BE2C (cell line): ENCODE measurements around the gene PRPF6.

Experiments
- DNase-seq: peaks from one replicate; pipeline ENCODE4 v3.0.0-alpha.2; 2020
- H3K27me3 ChIP-seq: fragments of 250-450 bp; sonication (Bioruptor Pico); 2 replicates; pipeline ENCODE4 v1.5.1; 2020; ENCODE audit warnings: mild to moderate bottlenecking
- H3K36me3 ChIP-seq: fragments of 250-450 bp; sonication (Bioruptor Pico); 2 replicates; pipeline ENCODE4 v1.5.1; 2020; ENCODE audit warnings: mild to moderate bottlenecking
- H3K4me1 ChIP-seq: fragments of 250-450 bp; sonication (Bioruptor Pico); 2 replicates; pipeline ENCODE4 v1.5.1; 2020
- H3K4me3 ChIP-seq: 2 replicates; pipeline ENCODE4 v1.5.1; 2011; ENCODE audit warnings: low read depth, low read length
- H3K9me3 ChIP-seq: fragments of 250-450 bp; sonication (Bioruptor Pico); 2 replicates; pipeline ENCODE4 v1.5.1; 2020
- TF ChIP-seq, protein P1 (sequence below): IDR thresholded peaks from 2 replicates; pipeline ENCODE4 v1.5.1; 2012; ENCODE audit warnings: mild to moderate bottlenecking, low read depth, low read length

PRPF6 gene

DNA sequence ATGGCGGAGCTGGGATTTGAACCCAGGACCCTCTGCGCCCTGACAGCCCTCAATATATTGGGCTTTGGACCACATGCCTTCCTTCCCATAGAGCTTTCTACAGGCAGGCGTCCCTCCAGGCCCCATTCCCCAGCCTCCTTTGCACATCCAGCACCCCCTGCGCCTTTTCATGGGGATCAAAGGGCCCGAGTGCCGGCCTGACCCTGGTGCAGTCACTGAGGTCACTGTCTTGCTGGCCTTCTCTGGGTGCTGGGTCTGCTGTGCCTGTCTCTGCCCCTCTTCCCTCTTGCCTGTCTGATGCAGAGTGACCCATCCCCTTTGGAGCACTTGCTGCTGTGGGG, 100.7 kb downstream of the PRPF6 start:
- TF ChIP-seq, protein P1, sequence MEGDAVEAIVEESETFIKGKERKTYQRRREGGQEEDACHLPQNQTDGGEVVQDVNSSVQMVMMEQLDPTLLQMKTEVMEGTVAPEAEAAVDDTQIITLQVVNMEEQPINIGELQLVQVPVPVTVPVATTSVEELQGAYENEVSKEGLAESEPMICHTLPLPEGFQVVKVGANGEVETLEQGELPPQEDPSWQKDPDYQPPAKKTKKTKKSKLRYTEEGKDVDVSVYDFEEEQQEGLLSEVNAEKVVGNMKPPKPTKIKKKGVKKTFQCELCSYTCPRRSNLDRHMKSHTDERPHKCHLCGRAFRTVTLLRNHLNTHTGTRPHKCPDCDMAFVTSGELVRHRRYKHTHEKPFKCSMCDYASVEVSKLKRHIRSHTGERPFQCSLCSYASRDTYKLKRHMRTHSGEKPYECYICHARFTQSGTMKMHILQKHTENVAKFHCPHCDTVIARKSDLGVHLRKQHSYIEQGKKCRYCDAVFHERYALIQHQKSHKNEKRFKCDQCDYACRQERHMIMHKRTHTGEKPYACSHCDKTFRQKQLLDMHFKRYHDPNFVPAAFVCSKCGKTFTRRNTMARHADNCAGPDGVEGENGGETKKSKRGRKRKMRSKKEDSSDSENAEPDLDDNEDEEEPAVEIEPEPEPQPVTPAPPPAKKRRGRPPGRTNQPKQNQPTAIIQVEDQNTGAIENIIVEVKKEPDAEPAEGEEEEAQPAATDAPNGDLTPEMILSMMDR = no peak
- H3K9me3 ChIP-seq = no peaks in the 10 kb centered on the region
- no peaks in the 10 kb centered on the region for H3K27me3 ChIP-seq
- no peaks in the 10 kb centered on the region for H3K36me3 ChIP-seq
- no peak overlapping the region for H3K4me3 ChIP-seq
- DNase-seq = no peak
- peaks cover 9% of the 10 kb centered on the region for H3K4me1 ChIP-seq

DNA sequence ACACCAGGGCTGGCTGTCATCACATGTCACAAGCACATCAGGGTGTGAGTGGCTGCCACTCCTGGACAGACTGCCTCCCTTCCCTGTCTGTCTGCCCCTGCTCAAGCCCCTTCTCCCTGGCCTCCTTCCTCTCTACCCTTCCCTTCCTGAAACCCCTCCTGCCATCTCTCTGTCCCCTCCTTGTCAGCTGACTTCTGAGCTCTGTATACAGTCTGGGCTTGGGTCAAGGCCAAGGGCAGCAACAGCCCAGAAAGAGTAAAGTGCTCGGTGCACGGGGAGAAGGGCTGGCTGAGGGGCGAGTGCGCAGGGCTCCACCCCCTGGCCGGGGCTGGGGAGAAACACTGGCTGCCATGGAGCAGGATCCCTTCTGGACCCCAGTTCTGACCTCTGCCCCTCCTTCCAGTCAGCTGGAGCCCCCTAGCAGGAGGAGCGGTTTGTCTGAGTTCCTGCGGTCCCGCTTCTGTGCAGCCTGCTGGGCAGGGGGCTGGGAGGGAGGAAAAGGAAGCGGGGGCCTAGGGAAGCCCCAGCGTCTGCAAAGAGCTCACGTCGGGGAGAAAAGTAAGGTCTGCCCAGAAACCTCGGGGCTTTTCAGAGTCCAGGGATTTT, 101.3 kb downstream of the PRPF6 start:
- no peak overlapping the region for H3K4me3 ChIP-seq
- TF ChIP-seq, protein P1 = no peak
- no peak for DNase-seq
- H3K4me1 ChIP-seq = peaks cover 9% of the 10 kb centered on the region
- H3K27me3 ChIP-seq = no peaks in the 10 kb centered on the region
- no peaks in the 10 kb centered on the region for H3K9me3 ChIP-seq
- no peaks in the 10 kb centered on the region for H3K36me3 ChIP-seq
